Activated CD8-positive, alpha-beta memory T cell treated with anti-CD3 and anti-CD28 coated beads, Interleukin-2, amount 50 U/mL, for 4 hours (primary cell): Measurements from ENCODE around the gene PEAK1.

ENCODE experiments used
- DNase-seq: peaks from one replicate; pipeline ENCODE4 v3.0.0-alpha.2; 2020

The PEAK1 gene

DNA sequence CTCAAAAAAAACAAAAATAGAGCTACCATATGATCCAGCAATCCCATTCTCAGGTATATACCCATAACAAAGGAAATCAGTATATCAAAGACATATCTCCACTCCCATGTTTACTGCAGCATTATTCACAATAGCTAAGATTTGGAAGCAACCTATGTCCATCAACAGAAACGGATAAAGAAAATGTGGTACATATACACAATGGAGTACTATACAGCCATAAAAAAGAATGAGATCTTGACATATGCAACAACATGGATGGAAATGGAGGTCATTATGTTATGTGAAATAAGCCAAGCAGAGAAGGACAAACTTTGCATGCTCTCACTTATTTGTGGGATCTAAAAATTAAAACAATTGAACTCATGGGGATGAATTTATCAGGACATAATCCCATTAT, 19.6 kb downstream of the PEAK1 start:
- no peak for DNase-seq

DNA sequence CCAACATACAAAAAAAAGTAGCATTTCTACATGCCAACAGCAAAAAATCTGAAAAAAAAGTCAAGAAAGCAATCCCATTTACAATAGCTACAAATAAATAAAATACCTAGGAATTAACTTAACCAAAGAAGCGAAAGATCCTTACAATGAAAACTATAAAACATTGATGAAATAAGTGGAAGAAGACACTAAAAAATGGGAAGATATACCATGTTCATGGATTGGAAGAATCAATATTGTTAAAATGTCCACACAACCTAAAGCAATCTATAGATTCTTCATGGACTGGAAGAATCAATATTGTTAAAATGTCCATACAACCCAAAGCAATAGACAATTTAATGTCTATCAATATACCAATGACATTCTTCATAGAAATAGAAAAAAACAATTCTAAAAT, 21.0 kb downstream of the PEAK1 start:
- DNase-seq: no peak

DNA sequence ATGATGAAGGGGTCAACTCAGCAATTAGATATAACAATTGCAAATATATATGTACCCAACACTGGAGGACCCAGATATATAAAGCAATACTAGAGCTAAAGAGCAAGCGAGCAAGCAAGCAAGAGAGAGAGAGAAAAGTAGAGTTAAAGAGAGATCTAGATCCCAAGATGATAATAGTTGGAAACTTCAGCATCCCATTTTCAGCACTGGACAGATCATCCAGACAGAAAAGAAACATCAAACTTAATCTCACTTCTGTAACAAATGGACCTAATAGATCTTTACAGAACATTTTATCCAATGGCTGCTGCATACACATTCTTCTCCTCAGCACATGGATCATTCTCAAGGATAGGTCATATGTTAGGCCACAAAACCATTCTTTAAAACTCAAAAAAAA, 23.2 kb downstream of the PEAK1 start:
- DNase-seq: no peak

DNA sequence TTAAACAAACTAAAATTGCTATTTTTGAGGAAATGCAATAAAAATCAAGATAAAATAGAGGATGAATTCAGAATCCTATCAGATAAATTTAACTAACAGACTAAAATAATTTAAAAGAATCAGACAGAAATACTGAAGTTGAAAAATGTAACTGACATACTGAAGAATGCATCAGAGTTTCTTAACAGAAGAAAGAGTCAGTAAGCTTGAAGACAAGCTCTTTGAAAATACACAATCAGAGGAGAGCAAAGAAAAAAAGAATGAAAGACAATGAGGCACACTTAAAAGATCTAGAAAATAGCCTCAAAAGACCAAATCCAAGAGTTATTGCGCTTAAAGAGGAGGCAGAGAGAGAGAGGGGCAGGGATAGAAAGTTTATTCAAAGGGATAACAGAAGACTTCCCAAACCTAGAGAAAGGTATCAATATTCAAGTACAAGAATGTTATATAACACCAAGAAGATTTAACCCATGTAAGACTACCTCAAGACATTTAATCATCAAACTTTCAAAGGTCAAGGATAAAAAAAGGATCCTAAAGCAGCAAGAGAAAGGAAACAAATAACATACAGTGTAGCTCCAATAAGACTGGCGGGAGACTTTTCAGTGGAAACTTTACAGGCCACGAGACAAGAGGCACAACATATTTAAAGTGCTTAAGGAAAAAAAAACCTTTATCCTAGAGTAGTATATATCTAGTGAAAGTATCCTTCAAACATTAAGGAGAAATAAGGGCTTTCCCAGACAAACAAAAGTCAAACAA, 24.7 kb downstream of the PEAK1 start:
- DNase-seq: no peak

DNA sequence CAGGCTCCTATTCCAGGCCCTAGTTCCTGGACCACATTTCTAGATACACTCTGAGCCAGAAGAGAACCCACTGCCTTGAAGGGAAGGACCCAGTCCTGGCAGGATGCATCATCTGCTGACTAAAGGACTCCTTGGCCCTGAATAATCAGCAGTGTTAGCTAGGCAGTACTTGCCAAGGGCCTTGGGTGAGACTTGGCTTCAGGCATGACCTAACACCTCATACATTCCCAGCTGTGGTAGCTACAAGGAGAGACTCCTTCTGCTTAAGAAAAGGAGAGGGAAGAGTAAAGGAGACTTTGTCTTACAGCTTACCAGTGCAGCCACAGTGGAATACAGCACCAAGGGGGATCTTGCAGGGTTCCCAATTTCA, 26.4 kb downstream of the PEAK1 start:
- DNase-seq: no peak

DNA sequence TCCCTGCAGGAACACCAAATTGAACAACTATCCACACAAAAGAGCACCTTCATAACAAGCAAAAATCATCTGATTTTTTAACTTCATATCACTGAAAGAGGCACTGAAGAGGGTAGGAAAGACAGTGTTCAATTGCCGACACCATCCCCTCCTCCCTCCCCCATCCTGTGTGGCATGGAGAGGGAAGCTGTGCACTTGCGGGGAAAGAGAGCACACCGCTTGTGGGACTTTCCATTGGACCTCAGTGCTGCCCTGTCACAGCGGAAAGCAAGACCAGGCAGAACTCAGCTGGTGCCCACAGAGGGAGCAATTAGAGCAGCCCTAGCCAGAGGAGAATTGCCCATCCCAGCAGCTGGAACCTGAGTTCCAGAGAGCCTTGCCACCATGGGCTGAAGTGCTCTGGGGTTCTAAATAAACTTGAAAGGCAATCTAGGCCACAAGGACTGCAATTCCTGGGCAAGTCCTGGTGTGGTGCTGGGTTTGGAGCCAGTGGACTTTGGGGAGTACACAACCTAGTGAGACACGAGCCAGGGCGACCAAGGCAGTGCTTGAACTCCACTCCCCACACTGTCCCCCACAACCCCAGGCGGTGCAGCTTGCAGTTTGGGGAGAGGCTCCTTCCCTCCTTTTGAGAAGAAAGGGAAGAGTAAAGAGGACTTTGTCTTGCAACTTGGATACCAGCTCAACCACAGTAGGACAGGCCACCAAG, 27.0 kb downstream of the PEAK1 start:
- DNase-seq: no peak

DNA sequence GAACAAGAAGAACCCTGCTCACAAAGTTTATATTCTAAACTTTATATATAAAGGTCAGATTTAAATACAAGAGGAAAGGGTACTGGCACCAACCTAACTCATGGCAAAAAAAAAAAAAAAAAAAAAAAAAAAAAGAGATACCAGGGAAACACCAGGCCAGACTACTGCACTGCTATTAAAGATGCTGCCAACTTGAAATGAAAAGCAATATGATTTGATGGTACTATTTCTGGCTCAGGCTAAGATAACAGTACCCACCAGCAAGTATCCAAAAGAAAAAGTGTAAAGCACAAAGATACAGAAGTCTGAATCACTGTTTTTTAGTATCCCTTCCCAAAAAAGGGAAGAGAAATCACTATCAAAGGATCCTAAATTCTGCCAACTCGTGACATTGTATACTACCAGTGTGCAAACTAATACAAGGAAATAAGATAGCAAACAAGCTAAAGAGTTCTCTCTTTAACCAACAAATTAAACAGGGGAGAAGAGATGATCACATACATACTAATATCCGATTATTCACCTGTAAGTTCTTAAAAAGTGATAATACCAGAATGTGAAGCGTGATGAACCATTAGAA, 28.4 kb downstream of the PEAK1 start:
- no peak for DNase-seq

DNA sequence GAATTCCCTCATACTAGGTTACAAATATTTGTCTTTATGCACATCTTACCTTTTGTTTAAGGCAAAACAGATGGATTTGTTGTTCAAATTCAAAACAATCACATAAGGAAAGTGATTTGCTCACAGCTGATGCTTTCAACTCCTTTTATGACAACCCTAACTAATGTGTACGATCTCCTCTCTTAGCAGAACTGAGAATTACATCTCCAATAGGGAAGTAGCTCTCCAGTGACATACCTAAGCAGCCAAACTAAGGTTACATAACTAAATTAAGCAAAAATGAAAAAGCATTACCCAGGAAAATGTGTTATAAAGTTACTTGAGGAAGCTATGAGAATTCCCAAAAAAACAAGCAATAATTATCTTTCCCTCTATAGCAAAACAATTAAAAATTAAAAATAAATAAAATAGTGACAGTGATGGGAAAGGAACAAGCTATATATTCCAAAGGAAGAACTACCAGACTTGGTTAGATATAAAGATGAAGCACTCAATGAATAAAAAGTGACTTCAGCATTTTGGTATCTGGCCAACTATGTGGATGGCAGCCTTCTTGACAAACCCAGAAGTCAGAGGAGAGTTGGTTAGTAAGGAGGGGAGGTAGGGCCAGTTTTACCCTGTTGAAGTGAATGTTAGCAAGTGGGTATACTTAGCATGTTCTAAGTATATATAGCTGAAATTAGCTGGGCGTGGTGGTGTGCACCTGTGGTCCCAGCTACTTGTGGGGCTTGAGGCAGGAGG, 32.4 kb downstream of the PEAK1 start:
- no peak for DNase-seq

DNA sequence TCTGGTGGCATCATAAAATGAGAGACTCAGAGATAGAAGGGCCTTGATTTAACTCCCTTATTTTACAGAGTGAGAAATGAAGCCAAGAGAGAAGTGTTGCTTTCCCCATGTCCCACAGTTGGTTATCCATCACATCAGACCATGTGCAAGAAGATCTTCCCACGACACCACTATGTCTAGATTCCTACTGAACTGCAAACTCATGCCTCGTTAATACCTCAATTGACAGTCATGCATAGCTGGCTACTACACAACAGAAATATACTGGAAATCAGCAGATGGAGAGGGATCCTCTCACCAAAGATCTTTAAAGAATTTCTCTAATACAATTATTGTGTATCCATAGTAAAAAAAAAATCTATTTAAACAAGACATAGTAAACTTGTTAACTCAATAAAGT, 33.3 kb downstream of the PEAK1 start:
- no peak for DNase-seq

DNA sequence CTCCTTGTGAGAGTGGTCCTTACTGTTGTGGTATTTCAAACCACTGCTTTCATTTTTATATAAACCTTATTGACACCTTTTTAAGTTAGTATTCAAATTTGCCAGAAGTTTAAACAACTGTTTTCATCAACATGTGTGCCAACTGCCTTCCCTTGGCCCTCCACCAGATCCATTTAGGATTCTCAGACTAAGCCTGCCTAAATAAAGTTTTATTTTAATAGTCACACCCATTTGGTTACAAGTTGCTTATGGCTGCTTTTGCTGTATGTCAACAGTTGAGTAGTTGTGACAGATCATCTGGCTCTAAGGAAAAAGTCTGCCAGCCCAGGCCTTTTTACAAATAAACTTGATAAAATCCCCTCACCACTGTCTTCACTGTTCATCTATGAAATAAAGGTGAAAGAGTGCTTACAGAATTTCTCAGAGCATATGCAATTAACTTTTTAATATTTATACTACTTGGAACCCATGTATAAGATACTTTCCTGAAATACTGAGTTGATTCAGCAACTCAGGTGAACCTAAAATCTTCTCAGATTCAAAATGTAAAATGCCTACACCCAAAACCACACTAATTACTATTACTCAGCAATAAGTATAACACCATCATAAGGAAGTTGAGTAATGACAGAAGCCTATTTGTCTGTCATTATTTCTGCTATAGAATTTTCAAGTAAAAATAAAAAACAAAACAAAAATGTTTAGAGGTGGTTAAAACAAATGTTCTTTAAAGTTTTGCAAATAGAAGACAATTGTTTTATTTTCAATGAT, 35.1 kb downstream of the PEAK1 start:
- DNase-seq: no peak

DNA sequence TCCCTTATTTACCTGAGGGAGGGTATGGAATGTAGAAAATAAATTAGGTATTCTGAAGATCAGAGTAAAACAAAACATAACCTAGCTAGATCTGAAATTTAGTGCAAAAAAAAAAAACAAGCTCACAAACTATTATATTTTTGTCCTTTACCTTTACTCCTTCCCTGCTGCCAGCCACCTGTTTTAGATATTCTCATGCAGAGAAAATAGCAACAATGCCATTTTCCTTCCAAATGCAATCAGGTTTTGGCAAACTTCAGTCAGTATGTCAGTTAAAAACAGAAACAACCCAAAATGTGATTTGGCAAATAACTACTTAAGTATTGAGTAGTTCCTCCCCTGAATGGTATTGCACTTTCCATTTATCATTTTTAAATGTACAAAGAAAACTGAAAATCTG, 35.8 kb downstream of the PEAK1 start:
- no peak for DNase-seq

DNA sequence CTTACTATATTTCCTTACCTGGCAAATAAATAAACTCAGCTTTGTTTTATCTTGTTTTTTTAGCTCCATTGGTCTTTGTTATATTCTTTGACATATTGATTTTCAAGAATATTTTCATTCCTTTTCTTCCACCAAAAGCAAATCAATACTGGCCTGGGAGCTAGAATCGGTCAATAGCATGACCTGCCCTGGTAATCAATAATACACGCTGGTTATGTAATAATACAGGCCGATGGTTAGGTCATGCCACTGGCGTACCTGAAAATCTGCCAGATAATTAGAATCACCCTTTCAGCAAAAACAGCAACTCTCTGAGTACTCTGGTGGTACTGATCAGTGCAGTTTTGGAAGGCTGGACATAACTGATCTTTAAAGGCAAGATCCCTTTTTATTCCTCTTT, 39.9 kb downstream of the PEAK1 start:
- DNase-seq: no peak

DNA sequence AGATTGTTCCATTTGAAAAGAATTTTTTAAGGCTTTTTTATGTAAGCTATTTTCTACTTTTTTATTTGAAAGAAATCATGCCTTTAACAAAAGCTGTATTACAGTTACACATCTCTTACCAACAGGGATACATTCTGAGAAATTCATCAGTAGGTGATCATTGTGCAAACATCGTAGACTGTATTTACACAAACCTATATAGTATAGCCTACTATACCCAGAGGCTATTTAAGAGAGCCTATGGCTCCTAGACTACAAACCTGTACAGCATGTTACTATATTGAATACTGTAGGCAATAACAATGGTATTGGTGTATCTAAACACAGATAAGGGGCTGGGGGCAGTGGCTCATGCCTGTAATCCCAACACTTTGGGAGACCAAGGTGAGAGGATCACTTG, 43.1 kb downstream of the PEAK1 start:
- DNase-seq: no peak

DNA sequence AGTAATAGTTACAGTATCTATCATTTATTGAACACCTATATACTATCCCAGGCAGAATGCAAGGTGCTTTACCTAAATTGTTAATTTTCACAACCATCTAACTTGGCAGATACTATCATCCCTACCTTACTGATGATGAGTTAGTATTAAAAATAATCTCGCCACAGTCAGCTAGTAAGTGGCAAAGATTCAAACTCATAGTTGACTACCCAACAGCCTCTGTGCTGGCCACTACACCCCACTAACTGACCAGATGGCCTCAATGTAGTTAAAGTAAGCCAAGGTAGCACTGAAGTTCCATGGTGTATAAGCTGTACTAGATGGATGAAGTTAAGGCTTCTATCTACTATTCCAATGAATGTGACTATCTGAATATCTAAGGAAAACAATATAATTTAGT, 44.8 kb downstream of the PEAK1 start:
- no peak for DNase-seq

DNA sequence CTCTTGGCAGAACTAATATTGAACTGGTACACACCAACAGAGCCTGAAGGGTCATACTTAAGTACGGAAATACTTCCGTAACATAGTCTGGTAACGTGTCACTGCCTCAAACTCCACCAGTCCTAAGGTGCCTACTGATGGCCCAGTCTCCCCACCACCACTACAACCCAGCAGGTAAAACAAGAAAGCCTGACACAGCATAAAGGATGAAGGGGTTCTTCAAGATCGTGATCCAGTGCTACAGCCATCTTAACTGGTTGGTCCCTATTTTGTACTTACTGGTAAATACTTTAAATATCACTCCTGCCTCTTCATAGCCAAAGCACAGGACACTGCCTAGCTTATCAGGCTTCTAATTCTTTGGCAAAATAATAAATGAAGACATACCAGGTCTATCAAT, 46.5 kb downstream of the PEAK1 start:
- no peak for DNase-seq

DNA sequence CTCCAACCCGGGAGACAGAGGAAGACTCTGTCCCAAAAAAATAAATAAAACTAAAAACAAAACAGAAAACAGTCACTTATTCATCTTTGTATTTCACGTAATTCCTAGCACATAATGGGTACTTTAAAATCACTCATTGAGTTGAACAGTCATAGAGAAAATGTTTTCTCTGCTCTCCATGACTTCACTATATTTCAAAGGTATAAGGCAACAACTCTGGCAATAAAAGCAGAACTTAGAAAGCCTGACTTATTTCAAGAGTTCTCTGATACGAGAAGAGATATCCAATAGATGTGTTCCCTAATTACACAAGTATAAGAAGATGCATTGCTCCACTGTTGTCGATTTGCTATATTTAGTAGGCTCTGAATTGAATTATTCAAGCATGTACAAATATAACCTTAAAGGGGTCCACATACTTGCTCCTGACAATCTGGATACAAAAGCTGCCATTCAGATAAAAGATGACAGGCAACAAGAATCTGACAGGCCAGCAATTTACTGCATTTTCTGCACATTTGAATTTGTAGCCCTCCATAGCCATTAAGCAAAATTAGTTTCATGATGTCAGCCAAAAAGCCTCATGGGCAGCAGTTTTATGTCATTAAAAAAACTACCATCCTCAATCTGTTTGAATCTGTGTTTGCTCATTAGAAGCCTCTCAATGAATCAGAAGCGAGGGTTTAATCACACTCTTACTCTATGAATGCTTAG, 47.9 kb downstream of the PEAK1 start:
- DNase-seq: no peak

DNA sequence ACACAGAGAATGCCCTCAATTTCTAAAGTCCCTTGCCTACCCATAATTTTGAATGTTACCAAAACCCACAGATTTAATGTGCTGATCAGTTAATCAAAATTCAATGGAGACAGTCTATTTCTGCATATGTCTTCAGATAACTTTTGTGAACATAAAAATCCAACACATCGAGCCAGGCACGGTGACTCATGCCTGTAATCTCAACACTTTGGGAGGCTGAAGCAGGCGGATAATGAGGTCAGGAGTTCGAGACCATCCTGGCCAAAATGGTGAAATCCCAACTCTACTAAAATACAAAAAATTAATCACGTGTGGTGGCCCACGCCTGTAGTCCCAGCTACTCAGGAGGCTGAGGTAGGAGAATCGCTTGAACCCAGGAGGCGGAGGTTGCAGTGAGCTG, 49.3 kb downstream of the PEAK1 start:
- no peak for DNase-seq

DNA sequence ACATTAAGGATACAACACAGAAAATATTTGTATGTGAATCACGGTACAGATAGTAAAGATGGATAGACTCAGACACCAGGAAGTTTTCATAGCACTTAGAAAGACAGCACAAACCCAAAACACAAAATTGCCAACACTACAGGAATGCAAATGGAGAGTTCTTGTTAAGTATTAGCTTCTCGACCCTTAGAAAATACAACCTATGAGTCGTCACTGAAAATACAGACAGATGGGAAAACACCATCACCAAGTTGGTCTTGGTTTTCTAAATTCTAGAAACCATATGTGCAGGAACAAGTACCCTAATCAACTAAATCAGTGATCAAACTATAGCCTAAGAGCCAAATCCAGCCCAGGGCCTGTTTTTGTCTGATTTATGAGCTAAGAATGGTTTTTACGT, 50.7 kb downstream of the PEAK1 start:
- no peak for DNase-seq

DNA sequence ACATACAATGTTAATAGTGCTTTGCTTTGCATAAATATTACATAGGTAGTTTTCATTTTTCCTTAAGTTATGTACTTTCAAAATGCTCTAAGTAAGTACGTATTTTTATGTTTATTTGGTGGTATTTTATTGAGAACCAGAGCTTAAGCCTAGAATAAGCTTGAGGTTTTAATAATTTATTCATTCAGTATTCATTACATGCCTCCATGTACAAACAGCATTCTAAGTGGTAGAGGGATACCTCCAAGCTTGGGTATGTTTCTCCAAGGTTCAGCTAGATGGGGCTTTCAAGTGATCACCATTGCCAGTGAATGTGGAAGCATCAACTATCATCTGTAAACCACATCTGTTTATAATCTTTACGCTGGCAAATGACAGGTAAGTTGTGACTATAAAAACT, 52.3 kb downstream of the PEAK1 start:
- DNase-seq: no peak

DNA sequence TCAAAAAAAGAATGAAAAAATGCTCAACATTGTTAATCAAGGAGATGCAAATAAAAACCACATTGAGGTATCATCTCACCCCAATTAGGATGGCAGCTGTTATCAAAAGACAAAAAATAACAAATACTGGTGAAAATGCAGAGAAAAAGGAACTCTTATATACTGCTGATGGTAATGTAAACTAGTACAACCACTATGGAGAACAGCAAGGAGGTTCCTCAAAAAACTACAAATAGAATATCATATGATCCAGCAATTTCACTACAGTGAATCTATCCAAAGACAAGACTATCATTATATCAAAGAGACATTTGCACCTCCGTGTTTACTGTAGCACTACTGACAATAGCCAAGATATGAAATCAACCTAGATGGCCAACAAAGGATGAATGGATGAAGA, 58.4 kb downstream of the PEAK1 start:
- no peak for DNase-seq

DNA sequence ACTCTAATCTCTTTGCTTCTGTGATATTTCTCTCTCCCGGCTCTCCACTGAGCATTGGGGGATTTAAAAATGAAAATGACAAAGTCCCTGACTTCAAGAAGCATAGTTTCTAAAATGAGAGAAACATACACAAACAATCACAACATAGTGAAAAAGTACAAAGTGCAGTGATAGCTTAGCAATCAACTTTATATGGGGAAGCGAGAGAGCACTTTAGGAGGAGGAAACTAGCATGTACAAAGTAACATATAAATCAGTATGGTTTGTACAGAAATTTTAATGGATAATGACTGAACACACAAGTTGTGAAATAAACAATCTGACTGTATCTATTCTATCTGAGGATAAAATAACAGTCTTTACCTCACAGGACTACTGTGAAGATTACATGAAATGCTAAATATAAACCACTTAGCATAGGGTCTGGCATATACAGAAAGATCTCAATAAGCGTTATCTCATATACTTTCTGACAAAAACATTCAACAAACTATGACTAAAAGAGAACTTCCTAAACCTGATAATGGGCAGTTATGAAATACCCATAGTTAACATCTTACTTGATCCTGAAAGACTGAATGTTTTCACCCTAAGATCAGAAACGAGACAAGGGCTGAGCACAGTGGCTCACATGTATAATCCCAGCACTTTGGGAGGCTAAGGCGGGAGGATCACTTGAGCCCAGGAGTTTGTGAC, 61.2 kb downstream of the PEAK1 start:
- DNase-seq: no peak

DNA sequence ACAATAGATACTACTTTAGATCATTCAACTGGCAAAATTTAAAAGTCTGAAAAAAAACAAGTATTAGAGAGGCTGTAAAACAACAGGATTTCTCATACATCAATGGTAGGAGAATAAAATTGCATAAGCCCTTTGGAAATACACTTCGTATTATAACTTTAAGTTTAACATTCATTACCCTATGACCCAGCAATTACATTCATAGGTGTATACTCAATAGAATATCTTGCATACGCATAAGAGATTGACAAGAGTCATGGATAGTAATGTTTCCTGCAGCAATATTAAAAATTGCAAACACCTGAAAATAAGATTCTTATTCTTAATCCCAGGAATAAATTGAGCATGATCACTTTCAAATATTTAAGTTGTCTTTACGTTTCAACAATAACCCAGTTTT, 63.6 kb downstream of the PEAK1 start:
- DNase-seq: no peak
